Calu3 (cell line): ENCODE data around the gene C7orf33. TPM values are rescaled to one million over a fixed set of nuclear protein-coding genes. Genes with fewer than 3 reads are reported as not detected.
"Not testable (repeated sequence)": the region's sequence is repeated elsewhere in the genome, so short reads cannot be mapped to it uniquely, and the experiment has no call there.

Source experiments
- BruUV-seq: library from RNA; stranded (reverse); fragments of 400-500 nt; replicated peaks from 2 replicates; lab custom pipeline; 2021; lab: Mats Ljungman, UMichigan
- CTCF ChIA-PET: fragments of 300-600 bp; sonication (Branson Sonifier 250); formaldehyde crosslinking; loops from one replicate; lab custom pipeline; 2022; ENCODE audit warnings: antibody characterized with exemption; lab: Charles Lee
- DNase-seq: peaks from one replicate; pipeline ENCODE4 v3.0.0; 2022
- H3K27ac Mint-ChIP-seq: one replicate; pipeline ENCODE4 v1.8.0; 2022; ENCODE audit warnings: mixed read lengths; ENCODE audit not compliant: unreplicated experiment
- H3K27me3 Mint-ChIP-seq: one replicate; pipeline ENCODE4 v1.8.0; 2022; ENCODE audit warnings: mixed read lengths; ENCODE audit not compliant: unreplicated experiment
- H3K36me3 Mint-ChIP-seq: one replicate; pipeline ENCODE4 v1.8.0; 2022; ENCODE audit warnings: mild to moderate bottlenecking, moderate library complexity, mixed read lengths; ENCODE audit not compliant: insufficient read depth, unreplicated experiment
- H3K4me1 Mint-ChIP-seq: one replicate; pipeline ENCODE4 v1.8.0; 2022; ENCODE audit warnings: mild to moderate bottlenecking, low read depth, mixed read lengths; ENCODE audit not compliant: unreplicated experiment
- H3K4me3 Mint-ChIP-seq: one replicate; pipeline ENCODE4 v1.8.0; 2022; ENCODE audit warnings: mild to moderate bottlenecking, low read depth, moderate library complexity, mixed read lengths; ENCODE audit not compliant: unreplicated experiment
- H3K9me3 Mint-ChIP-seq: one replicate; pipeline ENCODE4 v1.8.0; 2022; ENCODE audit warnings: low read depth, mixed read lengths; ENCODE audit not compliant: unreplicated experiment
- CTCF ChIP-seq: fragments of 200-600 bp; IDR thresholded peaks from one replicate; pipeline ENCODE4 v1.8.0; 2022; ENCODE audit warnings: antibody characterized with exemption; ENCODE audit not compliant: unreplicated experiment
- intact Hi-C: fragments of 100-400 bp; cut with micrococcal nuclease; formaldehyde crosslinking; loops from one replicate; pipeline ENCODE4 v1.10.0; 2022; ENCODE audit not compliant: unreplicated experiment
- total RNA-seq: library from RNA; stranded (reverse); gene quantifications from 2 replicates; pipeline ENCODE4 v1.2.3, GENCODE V29; 2022

C7orf33 gene
- total RNA-seq, 1 experiment from 2014 or later, result not detected

GRCh38 chr7:148556892-148557291 is 33.7 kb upstream of the C7orf33 start:
- DNase-seq, result no peak
- Mint-ChIP-seq H3K4me1 (no peaks in the 10 kb centered on the region), H3K36me3 (no peaks in the 10 kb centered on the region), H3K27ac (no peak overlapping the region), H3K4me3 (no peak overlapping the region), H3K9me3 (no peaks in the 10 kb centered on the region), H3K27me3 (peaks cover 19% of the 10 kb centered on the region)
- CTCF ChIA-PET, result interaction anchor here (0.7 kb wide), 1 partner anchor 72 kb away, joined by 3 read pairs; no protein-coding TSS in a partner anchor
- no peak for TF ChIP-seq CTCF
- intact Hi-C loops, result no loop called here
- BruUV-seq, result no TSS peak

GRCh38 chr7:148558914-148559313 is 31.7 kb upstream of the C7orf33 start:
- Mint-ChIP-seq H3K9me3 (no peaks in the 10 kb centered on the region), H3K4me3 (no peak overlapping the region), H3K27me3 (peaks cover 8% of the 10 kb centered on the region), H3K4me1 (peaks cover 3% of the 10 kb centered on the region), H3K36me3 (peaks cover 3% of the 10 kb centered on the region), H3K27ac (no peak overlapping the region)
- DNase-seq, result no peak
- CTCF ChIA-PET, result no interaction called here
- no TSS peak for BruUV-seq
- intact Hi-C loops, result no loop called here
- TF ChIP-seq CTCF, result no peak

GRCh38 chr7:148561099-148561498 is 29.5 kb upstream of the C7orf33 start:
- intact Hi-C loops, result no loop called here
- H3K36me3 Mint-ChIP-seq, result peaks cover 4% of the 10 kb centered on the region
- H3K27me3 Mint-ChIP-seq, result no peaks in the 10 kb centered on the region
- H3K4me1 Mint-ChIP-seq, result peaks cover 16% of the 10 kb centered on the region
- DNase-seq, result peak; percentile 43
- no TSS peak for BruUV-seq
- TF ChIP-seq CTCF, result no peak
- H3K4me3 Mint-ChIP-seq, result no peak overlapping the region
- no peak overlapping the region for H3K27ac Mint-ChIP-seq
- CTCF ChIA-PET, result interaction anchor here (0.6 to 1.5 kb wide), 4 partner anchors 13 to 845 kb away, joined by 3 to 4 read pairs (median 4); no protein-coding TSS in a partner anchor
- H3K9me3 Mint-ChIP-seq, result no peaks in the 10 kb centered on the region

GRCh38 chr7:148563583-148564274 is 26.8 kb upstream of the C7orf33 start:
- Mint-ChIP-seq H3K4me1 (peaks cover 24% of the 10 kb centered on the region), H3K27me3 (no peaks in the 10 kb centered on the region), H3K9me3 (no peaks in the 10 kb centered on the region), H3K4me3 (peak overlapping the region; percentile 34), H3K36me3 (peaks cover 4% of the 10 kb centered on the region), H3K27ac (peak overlapping the region; percentile 68)
- no peak for DNase-seq
- CTCF ChIA-PET, result no interaction called here
- no peak for TF ChIP-seq CTCF
- no TSS peak for BruUV-seq
- intact Hi-C loops, result no loop called here

GRCh38 chr7:148564275-148564951 is 26.2 kb upstream of the C7orf33 start:
- H3K27me3 Mint-ChIP-seq, intact Hi-C loops, H3K36me3 Mint-ChIP-seq, H3K9me3 Mint-ChIP-seq, BruUV-seq: not testable (repeated sequence)
- Mint-ChIP-seq H3K27ac (peak overlapping the region; percentile 68), H3K4me1 (peaks cover 24% of the 10 kb centered on the region), H3K4me3 (peak overlapping the region; percentile 34)
- DNase-seq, result peak; percentile 36
- CTCF ChIA-PET, result interaction anchor here (0.9 kb wide), 1 partner anchor 11 kb away, joined by 3 read pairs; no protein-coding TSS in a partner anchor
